Osteoblast (primary cell): ENCODE data around the gene DIP2C. TPM values are rescaled to one million over a fixed set of nuclear protein-coding genes. Genes with fewer than 3 reads are reported as not detected.
A peak's percentile ranks its signal among the peaks of the same experiment; 100 is the strongest.

ENCODE experiments used
- DNase-seq: peaks from one replicate; pipeline ENCODE4 v3.0.0; 2011; ENCODE audit warnings: low spot score, mixed read lengths; ENCODE audit not compliant: insufficient read length; ENCODE audit errors: missing footprints
- H2AFZ ChIP-seq: 2 replicates; pipeline ENCODE4 v1.6.0; 2011; ENCODE audit warnings: mild to moderate bottlenecking, low read length
- H3K27ac ChIP-seq: 2 replicates; pipeline ENCODE4 v1.5.1; 2011; ENCODE audit warnings: mild to moderate bottlenecking, low read depth, low read length, moderate library complexity
- H3K27me3 ChIP-seq: 2 replicates; pipeline ENCODE4 v1.6.0; 2012; ENCODE audit warnings: mild to moderate bottlenecking, control low read depth, inconsistent platforms, low read length, moderate library complexity; ENCODE audit not compliant: insufficient read depth
- H3K36me3 ChIP-seq: 2 replicates; pipeline ENCODE4 v1.5.1; 2011; ENCODE audit warnings: mild to moderate bottlenecking, low read length, control low read depth, moderate library complexity; ENCODE audit not compliant: insufficient read depth
- H3K4me1 ChIP-seq: 2 replicates; pipeline ENCODE4 v1.5.1; 2011; ENCODE audit warnings: mild to moderate bottlenecking, low read length, control low read depth, moderate library complexity; ENCODE audit not compliant: insufficient read depth
- H3K4me2 ChIP-seq: 2 replicates; pipeline ENCODE4 v1.6.0; 2011; ENCODE audit warnings: mild to moderate bottlenecking, low read length; ENCODE audit not compliant: insufficient read depth
- H3K4me3 ChIP-seq: fragments of 200-600 bp; sonication (generic); 3 replicates; pipeline ENCODE4 v1.5.1; 2012; ENCODE audit warnings: mild to moderate bottlenecking, low read length, inconsistent platforms; ENCODE audit not compliant: insufficient read depth
- H3K79me2 ChIP-seq: 2 replicates; pipeline ENCODE4 v1.6.0; 2012; ENCODE audit warnings: mild to moderate bottlenecking, low read length, control low read depth, inconsistent platforms; ENCODE audit not compliant: insufficient read depth
- H3K9me3 ChIP-seq: 2 replicates; pipeline ENCODE4 v1.5.1; 2011; ENCODE audit warnings: low read depth, low read length, control low read depth
- H4K20me1 ChIP-seq: 2 replicates; pipeline ENCODE4 v1.6.0; 2012; ENCODE audit warnings: mild to moderate bottlenecking, low read length, control low read depth; ENCODE audit not compliant: insufficient read depth
- total RNA-seq: library from RNA; depleted of rRNA; stranded (reverse); fragments of >200 nt; gene quantifications from 2 replicates; pipeline ENCODE4 v1.2.3, GENCODE V29; 2012
- TF ChIP-seq, protein P1 (sequence below): IDR thresholded peaks from 2 replicates; pipeline ENCODE4 v1.5.1; 2011; ENCODE audit warnings: mild to moderate bottlenecking, low read depth, low read length, moderate library complexity; ENCODE audit errors: extremely low read depth

DIP2C gene
- total RNA-seq, 1 donor: 36.9 TPM

DNA sequence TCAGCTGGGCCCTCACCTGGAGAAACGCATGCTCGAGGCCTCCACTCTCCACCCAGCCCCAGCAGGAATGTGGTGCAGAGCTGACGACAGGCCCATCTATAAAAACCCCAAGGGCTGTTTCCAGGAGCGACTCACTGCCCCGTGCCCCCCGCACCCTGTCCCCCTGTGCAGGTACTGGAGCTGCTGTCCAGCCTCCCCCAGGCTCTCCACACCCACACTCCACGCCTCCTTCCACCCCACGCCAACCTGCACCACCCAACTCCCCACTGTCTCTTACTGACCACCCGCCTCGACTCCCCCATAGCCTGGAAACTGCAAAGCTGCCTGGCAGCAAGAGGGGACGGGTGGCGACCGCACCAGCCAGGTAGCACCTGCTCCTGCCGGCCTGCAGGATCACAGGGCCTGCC is 43.3 kb downstream of the DIP2C start:
- H3K79me2 ChIP-seq: peaks cover 93% of the 10 kb centered on the region
- DNase-seq: no peak
- H3K4me1 ChIP-seq: peaks cover 6% of the 10 kb centered on the region
- H3K4me3 ChIP-seq: no peak overlapping the region
- no peaks in the 10 kb centered on the region for H3K27me3 ChIP-seq
- no peak overlapping the region for H3K27ac ChIP-seq
- no peak overlapping the region for H2AFZ ChIP-seq
- H3K4me2 ChIP-seq: no peak overlapping the region
- peaks cover 61% of the 10 kb centered on the region for H4K20me1 ChIP-seq
- peaks cover 5% of the 10 kb centered on the region for H3K9me3 ChIP-seq
- H3K36me3 ChIP-seq: no peaks in the 10 kb centered on the region
- TF ChIP-seq, protein P1, sequence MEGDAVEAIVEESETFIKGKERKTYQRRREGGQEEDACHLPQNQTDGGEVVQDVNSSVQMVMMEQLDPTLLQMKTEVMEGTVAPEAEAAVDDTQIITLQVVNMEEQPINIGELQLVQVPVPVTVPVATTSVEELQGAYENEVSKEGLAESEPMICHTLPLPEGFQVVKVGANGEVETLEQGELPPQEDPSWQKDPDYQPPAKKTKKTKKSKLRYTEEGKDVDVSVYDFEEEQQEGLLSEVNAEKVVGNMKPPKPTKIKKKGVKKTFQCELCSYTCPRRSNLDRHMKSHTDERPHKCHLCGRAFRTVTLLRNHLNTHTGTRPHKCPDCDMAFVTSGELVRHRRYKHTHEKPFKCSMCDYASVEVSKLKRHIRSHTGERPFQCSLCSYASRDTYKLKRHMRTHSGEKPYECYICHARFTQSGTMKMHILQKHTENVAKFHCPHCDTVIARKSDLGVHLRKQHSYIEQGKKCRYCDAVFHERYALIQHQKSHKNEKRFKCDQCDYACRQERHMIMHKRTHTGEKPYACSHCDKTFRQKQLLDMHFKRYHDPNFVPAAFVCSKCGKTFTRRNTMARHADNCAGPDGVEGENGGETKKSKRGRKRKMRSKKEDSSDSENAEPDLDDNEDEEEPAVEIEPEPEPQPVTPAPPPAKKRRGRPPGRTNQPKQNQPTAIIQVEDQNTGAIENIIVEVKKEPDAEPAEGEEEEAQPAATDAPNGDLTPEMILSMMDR: no peak

DNA sequence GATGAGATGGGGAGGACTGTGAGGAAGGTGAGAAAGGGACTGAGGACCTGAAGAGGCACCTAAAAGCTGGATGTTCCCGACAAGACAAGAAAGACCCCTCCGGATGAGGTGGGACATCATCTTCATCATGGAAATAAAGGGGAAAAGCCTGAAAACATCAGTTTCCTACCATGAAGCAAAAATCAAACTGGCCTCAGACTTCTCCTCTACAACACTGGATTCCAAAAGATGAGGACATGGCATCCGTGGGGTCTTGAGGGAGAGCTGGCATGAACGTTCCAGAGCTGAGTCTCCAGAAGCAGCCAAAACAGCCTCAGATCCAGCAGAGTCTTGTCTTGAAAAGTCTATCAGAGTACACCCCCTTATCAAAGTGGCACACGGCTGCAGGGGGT is 44.5 kb downstream of the DIP2C start:
- no peaks in the 10 kb centered on the region for H3K4me1 ChIP-seq
- TF ChIP-seq, protein P1: no peak
- H3K4me3 ChIP-seq: no peak overlapping the region
- peaks cover 5% of the 10 kb centered on the region for H3K9me3 ChIP-seq
- DNase-seq: no peak
- no peak overlapping the region for H2AFZ ChIP-seq
- H3K27me3 ChIP-seq: no peaks in the 10 kb centered on the region
- no peak overlapping the region for H3K27ac ChIP-seq
- no peaks in the 10 kb centered on the region for H3K36me3 ChIP-seq
- peaks cover 92% of the 10 kb centered on the region for H3K79me2 ChIP-seq
- peaks cover 58% of the 10 kb centered on the region for H4K20me1 ChIP-seq
- H3K4me2 ChIP-seq: no peak overlapping the region

DNA sequence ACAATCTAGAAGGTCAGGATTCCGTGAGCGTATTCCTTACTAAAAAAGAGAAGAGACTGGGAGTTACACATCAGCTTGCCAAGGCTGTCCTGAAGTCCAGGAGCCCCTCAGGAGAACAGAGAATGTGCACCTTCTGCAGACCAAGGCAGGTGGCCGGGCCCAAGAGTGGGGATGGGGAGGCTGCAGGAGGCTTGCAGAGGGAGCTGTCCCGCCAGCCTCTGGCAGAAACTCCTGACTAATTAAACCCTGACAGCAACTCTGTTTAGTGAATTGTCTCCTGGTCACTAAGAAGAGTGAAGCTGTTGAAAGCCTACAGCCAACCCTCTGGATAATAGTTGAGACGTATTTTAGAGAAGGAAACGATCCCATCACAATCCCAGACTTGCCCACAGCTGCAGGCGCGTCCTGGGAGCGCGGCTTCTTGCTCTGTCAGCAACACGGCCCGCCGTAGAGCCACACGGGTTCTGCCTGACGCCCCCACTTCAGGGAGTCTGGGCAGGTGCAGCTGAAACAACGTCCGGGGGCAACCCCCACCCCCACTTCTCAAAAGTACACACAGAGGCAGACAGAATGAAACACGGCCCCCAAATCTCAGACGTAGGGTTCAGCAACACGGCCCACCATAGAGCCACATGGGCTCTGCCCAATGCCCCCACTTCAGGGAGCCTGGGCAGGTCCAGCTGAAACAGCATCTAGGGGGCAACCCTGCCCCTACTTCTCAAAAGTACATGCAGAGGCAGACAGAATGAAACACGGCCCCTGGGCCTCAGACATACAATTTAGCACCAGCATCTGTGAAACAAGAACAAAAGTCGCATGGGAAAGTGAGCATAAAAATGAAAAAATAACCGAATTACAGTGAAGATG is 45.2 kb downstream of the DIP2C start:
- H4K20me1 ChIP-seq: peaks cover 62% of the 10 kb centered on the region
- peaks cover 5% of the 10 kb centered on the region for H3K9me3 ChIP-seq
- H3K27me3 ChIP-seq: no peaks in the 10 kb centered on the region
- H3K36me3 ChIP-seq: no peaks in the 10 kb centered on the region
- H3K27ac ChIP-seq: no peak overlapping the region
- H3K4me2 ChIP-seq: no peak overlapping the region
- H2AFZ ChIP-seq: no peak overlapping the region
- peak; percentile 22 for DNase-seq
- no peak overlapping the region for H3K4me3 ChIP-seq
- H3K4me1 ChIP-seq: no peaks in the 10 kb centered on the region
- TF ChIP-seq, protein P1: no peak
- peaks cover 92% of the 10 kb centered on the region for H3K79me2 ChIP-seq

DNA sequence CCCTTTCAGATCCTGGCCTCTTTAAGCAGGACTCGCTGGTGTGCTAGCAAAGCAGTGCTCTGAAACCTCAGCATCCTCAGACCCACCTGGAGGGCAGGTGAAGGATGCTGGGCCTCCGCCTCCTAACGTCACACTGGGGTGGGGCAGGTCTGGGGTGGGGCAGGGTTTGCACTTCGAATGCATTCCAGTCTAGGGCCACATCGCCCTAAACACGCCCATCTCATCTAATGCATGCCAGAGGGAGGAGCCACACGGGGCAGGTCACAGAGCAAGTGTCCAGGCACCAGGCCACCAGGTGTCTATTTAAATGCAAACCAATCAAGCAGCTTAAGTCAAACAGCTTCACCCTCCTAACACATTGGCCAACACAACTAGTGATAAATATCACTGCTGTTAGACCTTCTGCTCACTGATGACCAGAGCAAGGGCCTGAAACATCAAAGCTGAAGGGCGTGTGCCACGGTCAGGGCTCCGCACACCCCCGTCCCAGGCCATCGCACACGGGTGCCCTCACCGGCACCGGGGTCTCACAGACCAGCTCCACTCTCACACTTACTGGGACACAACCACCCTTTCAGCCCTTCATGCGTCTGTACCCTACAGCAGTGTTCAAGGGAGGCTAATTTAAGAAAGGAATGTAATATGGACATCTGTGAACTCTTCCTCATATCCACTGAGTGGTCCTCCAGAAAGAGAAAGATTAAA is 47.1 kb downstream of the DIP2C start:
- Histone ChIP-seq H3K27ac (no peak overlapping the region), H3K79me2 (peaks cover 92% of the 10 kb centered on the region), H3K36me3 (no peaks in the 10 kb centered on the region), H3K9me3 (peaks cover 5% of the 10 kb centered on the region), H3K4me1 (no peaks in the 10 kb centered on the region), H3K4me3 (no peak overlapping the region), H3K27me3 (no peaks in the 10 kb centered on the region), H3K4me2 (no peak overlapping the region), H4K20me1 (peaks cover 63% of the 10 kb centered on the region), H2AFZ (no peak overlapping the region)
- TF ChIP-seq, protein P1: no peak
- peak; percentile 60 for DNase-seq
